NOMO-1 treated with dmso at 0.1 percent for 144 hours (cell line): Measurements from ENCODE around the gene GNA15.

Experiments
- DNase-seq: peaks from one replicate; lab custom pipeline; 2025; ENCODE audit not compliant: unreplicated experiment; lab: John Stamatoyannopoulos, UW

GNA15 gene

GRCh38 chr19:3120611-3121276 lies 15.1 kb upstream of the GNA15 start:
- DNase-seq: no peak

- no peak for DNase-seq
Measured at GRCh38 chr19:3121396-3121795, 14.4 kb upstream of the GNA15 start.

GRCh38 chr19:3121821-3122511 lies 13.9 kb upstream of the GNA15 start:
- DNase-seq: no peak

GRCh38 chr19:3122512-3122870 lies 13.3 kb upstream of the GNA15 start:
- no peak for DNase-seq

- no peak for DNase-seq
Measured at GRCh38 chr19:3123088-3123721, 12.6 kb upstream of the GNA15 start.

- DNase-seq: no peak
Measured at GRCh38 chr19:3123956-3124355, 11.9 kb upstream of the GNA15 start.

GRCh38 chr19:3124630-3125029 lies 11.2 kb upstream of the GNA15 start:
- DNase-seq: no peak

- no peak for DNase-seq
Measured at GRCh38 chr19:3125900-3126524, 9.8 kb upstream of the GNA15 start.

- no peak for DNase-seq
Measured at GRCh38 chr19:3129112-3129511, 6.7 kb upstream of the GNA15 start.

GRCh38 chr19:3131168-3131567 lies 4.7 kb upstream of the GNA15 start:
- DNase-seq: no peak

- DNase-seq: peak; percentile 86
Measured at GRCh38 chr19:3132971-3133792, 2.7 kb upstream of the GNA15 start.

- DNase-seq: no peak
Measured at GRCh38 chr19:3133793-3134116, 2.1 kb upstream of the GNA15 start.

GRCh38 chr19:3136684-3137055 lies 837 bp downstream of the GNA15 start:
- no peak for DNase-seq

GRCh38 chr19:3137119-3137518 lies 1.3 kb downstream of the GNA15 start:
- no peak for DNase-seq

GRCh38 chr19:3138268-3138667 lies 2.4 kb downstream of the GNA15 start:
- DNase-seq: no peak

GRCh38 chr19:3140667-3141038 lies 4.8 kb downstream of the GNA15 start:
- DNase-seq: no peak

GRCh38 chr19:3142292-3142670 lies 6.4 kb downstream of the GNA15 start:
- DNase-seq: peak; percentile 40

- DNase-seq: no peak
Measured at GRCh38 chr19:3142781-3143337, 7.0 kb downstream of the GNA15 start.

GRCh38 chr19:3145909-3146676 lies 10.3 kb downstream of the GNA15 start:
- DNase-seq: peak; percentile 89

- no peak for DNase-seq
Measured at GRCh38 chr19:3146677-3147100, 10.9 kb downstream of the GNA15 start.
